NCI-H69 (cell line): Measurements from ENCODE around the gene MALRD1.

Experiments used
- DNase-seq: peaks from one replicate; lab custom pipeline; 2025; lab: John Stamatoyannopoulos, UW

Gene MALRD1

DNA sequence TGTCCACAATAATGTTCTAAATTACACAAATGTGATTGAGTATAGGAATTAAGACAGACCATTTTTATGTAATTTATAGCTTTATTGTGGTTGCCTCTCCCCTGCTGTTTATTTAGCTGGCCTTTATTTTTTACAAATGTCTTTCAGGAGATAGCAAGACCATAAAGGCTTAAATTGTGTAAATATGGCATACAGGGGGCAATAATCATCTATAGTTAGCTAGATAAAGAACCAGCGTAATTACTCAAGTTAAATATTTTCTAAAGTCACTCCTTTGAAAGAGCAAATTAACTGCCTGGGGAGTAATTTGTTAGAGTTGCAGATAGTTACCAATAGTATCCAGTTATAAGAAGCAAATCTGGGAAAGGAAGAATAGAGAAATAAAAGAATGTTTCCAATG, at the start of gene MALRD1:
MALRD1 (plus strand) TSS at position 313 of the 400 bp plus-strand sequence. CDS start 138 bp downstream, outside the sequence.
- DNase-seq = peak; percentile 53

DNA sequence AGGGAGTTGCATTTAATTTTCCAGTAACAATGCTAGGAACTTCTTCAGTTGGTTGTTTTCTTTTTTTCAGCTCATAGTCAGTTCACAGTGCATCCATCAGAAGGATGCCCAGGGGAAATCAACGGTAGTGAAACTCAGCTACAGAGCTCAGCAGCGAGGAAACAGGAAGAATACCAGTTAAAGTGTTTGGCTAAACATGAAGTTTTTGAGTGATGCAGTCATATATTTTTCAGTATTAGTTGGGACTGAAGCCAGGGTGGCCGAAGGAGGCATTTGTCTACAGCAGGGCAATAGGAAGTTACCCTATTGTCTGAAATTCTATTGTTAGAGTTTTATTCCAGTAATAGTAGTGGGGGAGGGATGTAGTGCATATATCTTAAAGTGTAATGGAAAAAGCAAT, 45.3 kb upstream of the MALRD1 start:
- no peak for DNase-seq

DNA sequence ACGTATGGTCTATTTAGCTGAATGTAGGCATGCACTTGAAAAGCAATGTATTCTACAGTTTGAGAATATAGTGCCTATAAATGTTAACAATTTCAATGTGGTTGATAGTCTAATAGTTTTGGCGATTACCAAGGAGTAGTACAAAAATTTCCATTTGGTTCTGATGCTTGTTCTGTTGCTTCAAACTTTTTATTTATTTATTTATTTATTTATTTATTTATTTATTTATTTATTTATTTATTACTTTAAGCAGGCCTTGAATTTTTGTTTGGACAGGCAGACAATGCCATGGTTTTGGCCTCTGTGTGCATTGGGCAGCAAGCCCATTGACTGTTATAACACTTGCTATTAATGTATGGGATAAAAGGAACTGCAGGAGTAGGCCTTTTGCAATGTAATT, 36.5 kb upstream of the MALRD1 start:
- DNase-seq = no peak

DNA sequence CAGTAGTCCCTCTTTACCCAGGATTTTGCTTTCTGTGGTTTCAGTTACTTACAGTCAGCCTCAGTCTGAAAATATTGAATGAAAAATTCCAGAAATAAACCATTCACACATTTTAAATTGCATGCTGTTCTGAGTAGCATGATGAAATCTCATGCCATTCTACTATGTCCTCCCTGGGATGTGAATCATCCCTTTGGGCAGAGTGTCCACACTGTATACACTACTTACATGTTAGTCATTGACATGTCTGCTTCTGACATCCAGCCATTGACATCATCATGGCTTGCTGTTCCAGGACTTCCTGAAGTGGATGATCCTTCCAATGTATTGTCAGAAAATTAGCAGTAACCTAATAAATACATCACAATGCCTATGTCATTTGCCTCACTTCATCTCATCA, 34.6 kb upstream of the MALRD1 start:
- no peak for DNase-seq

DNA sequence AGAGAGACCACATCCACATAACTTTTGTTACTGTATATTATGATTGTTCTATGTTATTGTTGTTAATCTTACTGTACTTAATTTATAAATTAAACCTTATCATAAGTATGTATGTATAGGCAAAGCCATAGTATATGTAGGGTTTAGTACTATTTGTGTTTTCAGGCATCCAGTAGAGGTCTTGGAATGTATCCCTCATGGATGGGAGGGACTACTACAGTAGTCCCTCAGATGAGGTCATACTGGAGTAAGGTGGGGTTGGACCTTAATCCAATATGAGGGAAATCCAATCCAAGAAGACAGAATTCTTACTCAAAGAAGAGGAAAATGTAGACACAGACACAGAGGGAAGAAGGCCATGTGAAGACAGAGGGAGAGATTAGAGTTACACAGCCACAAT, 34.1 kb upstream of the MALRD1 start:
- DNase-seq = no peak

DNA sequence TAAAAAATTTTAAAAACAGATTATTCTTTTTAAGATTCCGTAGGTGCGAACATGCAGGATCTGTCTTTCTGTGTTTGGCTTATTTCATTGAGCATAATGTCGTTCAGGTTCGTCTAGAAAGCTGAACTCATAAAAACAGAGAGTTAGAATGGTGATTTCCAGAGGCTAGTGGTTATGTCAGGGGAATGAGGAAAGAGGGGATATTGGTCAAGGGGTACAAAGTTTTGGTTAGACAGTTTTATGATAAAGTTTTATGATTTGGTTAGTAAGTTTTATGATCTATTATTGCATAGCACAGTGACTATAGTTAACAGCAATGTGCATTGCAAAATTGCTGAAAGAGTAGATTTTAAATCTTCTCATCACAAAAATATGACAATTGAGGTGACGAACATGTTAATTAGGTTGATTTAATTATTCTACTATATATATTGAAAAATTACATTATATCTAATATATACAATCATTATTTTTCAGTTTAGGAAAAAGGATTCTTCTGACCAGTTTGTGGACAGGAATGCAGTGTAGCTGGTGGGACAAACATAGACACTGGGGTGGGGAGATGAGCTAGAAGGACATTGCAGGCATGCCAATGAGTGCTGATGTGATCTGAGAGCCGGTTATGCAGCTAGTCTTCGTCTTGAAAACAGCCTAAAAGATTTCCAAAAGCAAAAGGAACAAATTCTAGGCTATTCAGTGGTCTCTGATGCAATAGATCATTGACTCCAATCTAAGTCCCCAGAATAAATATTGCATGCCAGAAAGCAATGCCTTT, 31.3 kb upstream of the MALRD1 start:
- DNase-seq = no peak

DNA sequence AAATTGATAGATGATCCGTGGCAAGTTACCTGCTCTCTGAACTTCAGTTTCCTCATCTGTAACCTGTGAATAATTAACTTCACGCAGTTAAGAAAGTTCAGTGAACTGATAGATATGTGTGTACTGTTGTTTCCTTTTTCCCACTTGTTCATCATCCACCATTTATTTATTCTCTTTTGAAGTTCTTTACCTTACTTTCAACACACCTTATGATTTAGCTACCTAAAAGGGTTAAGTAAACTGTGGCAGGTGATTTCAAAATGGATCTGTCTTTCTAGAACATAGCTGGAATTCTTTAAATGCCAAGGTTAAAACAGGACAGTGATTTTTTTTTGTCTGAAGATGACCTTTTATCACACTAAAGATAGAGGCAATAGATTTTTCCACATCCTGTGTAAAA, 27.4 kb upstream of the MALRD1 start:
- DNase-seq = no peak

DNA sequence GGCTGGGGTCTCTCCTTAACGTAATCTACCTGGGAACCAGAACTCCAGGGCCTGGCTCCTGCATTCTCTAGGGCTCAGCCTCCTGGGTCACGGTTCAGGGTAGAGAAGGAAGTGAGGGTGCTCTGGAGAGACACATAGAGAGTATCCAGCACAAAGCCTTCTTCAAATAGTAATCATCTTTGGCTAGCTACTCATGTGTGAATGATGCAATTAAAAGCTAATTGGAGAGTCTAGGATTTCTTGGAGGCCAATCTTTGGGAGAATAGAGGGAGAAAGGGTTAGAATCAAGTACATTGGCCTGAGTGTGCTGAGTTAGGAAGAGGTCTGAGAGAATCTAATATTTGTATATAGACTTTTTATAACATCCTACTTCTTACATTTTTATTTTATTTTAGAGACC, 24.0 kb upstream of the MALRD1 start:
- peak; percentile 2 for DNase-seq

DNA sequence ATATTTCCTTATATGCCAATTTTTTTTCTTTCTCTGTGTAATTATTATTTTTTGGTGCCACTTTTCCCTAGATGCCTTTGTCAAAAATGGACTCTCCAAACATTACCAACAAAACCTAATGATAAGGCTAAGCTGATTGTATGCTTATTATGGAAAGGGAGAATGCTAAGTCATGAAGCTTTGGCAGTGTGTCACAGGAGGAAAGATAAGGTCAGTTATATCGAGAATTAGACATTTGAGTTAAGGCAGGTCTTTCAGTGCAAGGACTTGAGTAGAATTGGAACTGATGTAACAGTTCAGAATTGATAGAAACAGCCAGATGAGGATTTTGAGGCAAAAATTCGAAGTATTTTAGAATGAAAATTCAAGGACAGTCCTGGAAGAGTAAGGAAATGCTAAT, 16.8 kb upstream of the MALRD1 start:
- DNase-seq = no peak

DNA sequence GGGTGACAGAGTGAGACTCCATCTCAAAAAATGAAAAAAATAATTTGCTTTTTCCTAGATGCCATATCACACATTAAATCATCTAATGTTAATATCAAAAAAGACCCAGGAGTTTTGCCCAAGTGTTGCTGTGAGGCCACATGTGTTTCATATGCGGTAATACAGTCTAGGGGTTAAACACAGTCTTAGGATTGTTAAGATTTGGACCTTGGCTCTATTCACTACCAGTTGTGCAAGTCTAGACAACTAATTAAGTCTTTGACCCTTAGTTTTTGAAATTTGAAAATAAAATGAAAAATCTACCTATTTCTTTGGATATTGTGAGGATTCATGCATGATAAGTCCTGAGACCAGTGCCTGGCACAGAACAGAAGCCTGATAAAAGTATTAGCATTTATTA, 14.9 kb upstream of the MALRD1 start:
- DNase-seq = no peak

DNA sequence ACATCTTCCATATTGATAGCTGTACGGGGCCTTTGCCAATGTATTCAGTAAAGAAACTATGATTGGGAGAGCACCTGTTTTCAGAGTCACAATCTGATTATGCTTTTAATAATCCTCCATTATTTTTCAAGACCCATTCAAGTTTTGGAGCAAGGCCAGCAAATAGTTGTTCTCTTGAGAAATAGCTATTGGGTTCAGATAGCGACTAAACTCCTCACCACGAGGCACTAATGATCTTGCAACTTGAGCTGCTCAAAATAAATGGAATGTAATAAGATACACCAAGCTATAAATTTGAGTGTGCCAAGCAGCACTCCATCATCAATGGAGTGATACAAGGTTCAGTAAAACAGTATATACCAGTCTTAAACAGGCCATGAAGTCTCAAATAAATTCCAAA, 7.4 kb upstream of the MALRD1 start:
- DNase-seq = no peak

DNA sequence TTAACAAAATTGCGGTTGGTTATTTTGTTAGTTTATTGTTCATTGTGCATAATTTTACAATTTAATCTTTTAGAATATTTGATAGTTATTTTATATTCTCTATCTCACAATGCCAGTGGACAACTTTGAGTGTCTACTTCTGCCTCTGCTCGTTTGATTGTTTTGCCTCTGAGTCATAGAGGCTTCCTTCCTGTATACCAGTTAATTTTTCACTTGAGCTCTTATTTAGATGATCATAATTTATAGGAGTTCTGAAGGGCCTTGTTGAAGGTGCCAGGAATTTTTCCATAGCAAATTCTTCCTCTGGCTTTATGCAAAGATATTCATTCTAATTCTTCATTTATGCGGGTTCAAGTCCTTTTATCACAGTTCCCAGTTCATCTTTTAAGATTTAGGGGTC, 5.2 kb upstream of the MALRD1 start:
- no peak for DNase-seq

DNA sequence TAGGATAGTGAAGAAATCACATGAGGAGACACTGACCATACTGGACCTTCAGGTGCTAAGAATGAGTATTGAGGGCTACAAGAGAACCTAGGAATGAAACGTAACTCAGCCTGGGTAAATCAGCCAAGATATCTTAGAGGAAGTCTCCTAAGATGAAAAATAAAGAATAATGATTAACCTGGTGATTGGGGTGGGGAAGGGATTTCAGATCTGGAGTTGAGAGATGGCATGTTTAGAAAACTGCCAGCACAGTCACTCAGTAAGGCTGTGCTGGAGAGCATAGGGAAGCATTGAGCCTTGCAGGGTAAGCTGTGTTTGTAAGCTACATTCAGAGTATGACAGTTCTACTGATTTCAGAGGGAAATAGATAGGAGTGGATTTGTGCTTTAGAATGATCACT, 1.9 kb upstream of the MALRD1 start:
- DNase-seq = no peak

DNA sequence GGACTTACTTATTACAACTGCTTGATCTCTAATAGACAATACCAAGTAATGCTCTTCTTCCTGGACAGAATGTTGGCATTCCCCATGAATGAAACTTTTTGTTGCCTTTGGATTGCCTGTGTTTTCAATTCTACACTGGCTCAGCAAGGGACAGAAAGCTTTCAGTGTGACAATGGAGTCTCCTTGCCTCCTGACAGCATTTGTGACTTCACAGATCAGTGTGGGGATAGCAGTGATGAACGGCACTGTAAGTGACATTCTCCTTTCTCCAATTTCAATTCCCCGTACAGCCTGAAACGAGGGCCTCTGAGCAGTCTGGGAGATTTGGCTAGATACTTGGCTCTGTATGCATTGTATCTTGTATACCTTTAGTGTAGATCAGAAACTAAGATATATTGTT, 290 bp downstream of the MALRD1 start:
- DNase-seq = peak; percentile 47

DNA sequence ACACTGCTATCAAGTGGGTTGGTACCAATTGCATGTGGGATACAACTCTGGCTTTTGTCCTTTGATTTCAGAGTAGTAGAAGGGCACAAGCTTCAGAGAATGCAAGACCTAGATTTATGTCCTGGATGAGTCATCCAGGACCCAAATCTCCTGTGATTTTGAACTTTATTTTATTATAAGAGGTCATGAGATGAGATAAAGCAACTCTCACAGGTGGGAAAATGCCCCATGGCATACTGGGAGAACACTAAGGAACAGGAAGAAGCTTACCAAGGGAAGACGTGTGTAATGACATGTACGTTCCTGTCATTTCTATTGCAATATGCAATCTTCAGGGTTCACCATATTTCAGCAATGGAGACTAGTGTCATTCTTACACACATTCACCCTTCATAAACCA, 966 bp downstream of the MALRD1 start:
- no peak for DNase-seq

DNA sequence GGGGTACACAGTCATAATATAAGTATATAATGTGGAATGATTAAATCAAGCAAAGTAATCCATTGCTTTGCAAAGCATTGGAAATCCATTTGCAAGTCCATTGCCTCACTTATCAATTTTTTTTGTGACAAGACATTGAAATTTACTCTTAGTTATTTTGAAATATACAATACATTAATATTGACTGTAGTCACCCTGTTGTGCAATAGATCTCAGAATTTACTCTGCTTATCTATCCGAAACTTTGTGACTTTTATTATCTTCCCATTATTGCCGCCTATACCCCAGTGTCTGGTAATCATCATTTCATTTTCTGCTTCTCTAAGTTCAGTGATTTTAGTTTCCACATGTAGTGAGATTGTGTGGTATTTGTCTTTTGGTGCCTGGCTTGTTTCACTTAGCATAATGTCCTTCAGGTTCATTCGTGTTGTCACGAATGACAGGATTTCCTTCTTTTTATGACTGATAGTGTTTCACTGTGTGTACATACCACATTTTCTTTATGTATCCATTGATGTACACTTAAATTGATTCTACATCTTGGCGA, 5.8 kb downstream of the MALRD1 start:
- no peak for DNase-seq

DNA sequence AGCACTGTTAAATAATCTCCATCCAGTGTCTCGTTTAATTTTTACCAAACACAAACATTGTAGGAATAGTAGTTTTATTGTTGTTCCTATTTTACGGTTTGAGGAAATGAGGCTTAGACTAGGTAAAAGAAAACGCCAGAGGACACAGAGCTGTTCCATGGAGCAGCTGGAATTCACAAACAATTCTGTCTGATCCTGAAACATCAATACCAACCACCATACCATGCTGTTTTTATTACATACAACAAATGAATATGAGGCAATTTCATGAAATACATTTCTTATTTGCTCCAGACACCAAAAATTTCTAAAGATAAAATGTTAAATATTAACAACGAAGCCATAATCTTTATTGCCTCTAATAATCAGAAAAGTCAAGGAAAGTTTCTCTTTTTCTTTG, 9.4 kb downstream of the MALRD1 start:
- no peak for DNase-seq

DNA sequence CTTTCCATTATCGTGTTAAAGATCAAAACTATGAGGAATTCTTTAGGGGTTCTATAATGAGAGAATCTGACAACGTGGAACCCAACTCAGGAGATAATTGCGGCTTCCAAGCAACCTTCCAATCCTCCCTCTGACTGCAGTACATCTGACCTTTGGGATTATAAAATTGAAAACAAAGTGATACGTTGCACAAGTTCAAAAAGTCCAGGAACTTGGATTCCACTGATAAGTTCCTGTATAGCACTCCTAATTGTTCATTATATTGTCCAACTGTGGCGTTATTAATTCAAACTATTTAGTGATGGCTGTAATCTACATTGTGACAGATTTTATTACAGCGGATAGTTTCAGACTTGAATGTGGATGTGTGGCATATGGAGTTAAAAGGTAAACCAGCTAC, 15.4 kb downstream of the MALRD1 start:
- DNase-seq = no peak

DNA sequence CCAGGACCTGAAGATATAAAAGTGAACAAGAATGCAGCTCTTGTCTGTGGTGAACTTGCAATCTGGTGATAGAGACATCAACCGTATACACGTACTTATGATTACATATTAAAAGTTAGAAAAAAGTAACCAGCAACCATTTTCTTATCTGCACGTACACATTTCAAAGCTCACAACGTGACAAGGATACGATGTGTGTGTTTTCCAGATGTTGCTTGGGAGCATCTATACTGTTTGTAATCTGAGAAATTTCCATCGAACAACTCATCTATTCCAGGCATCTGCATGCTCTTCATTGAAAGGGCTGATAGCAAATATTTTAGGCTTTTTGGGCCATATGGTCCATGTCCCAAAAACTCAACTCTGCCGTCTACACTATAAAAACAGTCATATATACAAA, 23.3 kb downstream of the MALRD1 start:
- no peak for DNase-seq

DNA sequence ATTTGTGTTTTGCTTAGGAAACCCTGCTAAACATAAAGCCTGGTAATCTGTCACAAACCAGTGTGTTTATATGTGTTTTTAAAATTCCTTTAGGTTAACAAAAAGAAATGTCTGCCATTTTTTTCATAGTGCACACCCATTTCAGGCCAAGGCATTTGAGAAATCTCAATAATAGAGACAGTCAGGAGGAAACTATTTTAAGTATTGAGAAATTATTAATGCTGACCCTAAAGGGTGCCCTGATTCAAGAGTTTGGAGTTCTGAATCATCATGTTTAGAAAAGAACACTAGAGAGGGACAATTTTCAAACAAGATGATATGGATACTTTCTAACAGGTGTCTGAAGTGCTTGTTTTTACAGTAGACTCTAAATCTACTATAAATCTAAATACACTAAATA, 28.7 kb downstream of the MALRD1 start:
- DNase-seq = no peak

DNA sequence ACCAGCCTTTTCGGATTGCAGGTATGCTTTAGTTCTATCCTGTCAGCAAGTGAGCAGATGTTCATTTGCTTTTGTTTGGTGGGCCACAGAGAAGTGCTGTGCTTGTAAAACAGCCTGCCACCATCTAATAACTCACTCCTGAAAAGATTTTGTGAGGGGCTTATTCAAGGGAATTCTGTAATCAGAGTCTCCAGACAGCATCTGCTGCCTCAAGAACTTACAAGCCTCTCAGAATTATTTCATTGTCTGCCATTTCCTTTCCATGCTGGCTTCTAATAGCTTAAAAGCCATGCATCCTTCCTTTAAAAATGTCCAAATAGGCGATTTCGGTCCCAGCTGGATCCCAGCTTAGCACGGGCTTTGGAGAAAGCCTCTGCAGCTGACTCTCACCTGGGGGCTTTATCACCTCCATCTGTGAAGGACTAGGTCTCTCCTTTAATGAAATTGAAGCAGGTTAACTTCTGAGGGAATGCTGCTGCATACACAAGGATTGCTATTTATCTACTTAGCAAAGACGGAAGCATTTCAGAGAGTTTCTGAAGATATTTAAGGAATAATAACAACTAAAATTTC, 48.0 kb downstream of the MALRD1 start:
- DNase-seq = no peak

DNA sequence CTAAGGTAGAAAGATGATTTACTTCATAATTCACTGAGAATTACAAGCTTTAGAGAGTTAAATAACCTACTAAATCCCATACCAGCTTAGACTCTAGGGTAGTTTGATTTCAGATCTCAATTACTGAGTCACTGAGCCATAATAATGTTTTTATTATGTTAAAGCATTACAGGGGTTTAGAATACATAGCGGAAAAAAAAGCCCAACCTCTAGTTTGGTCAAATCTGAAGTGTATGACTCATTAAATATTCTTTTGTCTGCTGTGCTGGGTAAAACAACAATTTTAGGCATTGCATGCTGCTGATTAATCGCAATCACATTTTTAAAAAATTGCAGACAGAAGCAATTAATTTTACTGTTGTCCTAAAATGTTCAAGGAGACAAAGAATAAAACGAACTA, 48.5 kb downstream of the MALRD1 start:
- DNase-seq = no peak

DNA sequence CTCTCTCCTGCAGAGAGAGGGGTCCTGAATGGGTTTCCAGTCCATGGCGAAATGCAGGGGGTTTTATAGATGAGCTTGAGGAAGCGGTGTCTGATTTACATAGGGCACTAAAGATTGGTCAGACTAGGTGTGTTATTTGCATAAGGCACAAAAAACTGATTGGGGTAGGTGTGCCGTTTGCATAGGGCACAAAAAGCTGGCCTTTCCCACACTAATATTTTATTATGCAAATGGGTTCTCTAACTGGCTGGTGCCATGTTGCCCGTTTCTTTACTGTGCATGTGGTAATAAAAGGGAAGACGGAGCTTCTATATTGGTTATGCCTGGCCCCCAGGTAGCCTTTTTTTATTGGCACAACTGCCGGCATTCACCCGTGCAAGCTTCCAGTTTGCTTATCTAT, 50.2 kb downstream of the MALRD1 start:
- DNase-seq = no peak

DNA sequence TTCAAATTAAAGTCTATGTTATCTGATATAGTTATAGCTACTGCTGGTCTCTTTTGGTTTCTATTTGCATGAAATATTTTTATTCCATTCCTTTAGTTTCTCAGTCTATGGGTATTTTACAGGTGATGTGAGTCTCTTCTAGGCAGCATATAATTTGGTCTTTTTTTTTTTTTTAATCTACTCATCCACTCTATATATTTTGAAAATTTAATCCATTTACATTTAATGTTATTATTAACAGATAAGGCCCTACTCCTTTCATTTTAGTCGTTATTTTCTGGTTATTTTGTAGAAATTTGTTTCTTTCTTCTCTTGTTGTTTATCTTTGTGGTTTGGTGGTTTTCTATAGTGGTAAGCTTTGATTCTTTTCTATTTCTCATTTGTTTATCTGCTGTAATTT, 58.8 kb downstream of the MALRD1 start:
- no peak for DNase-seq
